HepG2 (cell line): Measurements from ENCODE around the gene CACNG5. TPM values are rescaled to one million over a fixed set of nuclear protein-coding genes. Genes with fewer than 3 reads are reported as not detected.

ENCODE experiments used
- ATAC-seq: fragments of 200-7000 bp; cut with Tn5 transposase; 3 replicates; pipeline ENCODE4 v1.9.1; 2020; ENCODE audit warnings: mild to moderate bottlenecking, moderate library complexity
- BruUV-seq: library from RNA; stranded (reverse); fragments of 400-500 nt; replicated peaks from 2 replicates; lab custom pipeline; 2021; lab: Mats Ljungman, UMichigan
- CTCF ChIA-PET: fragments of 300-600 bp; formaldehyde crosslinking; extraction: SDS; loops from one replicate; lab custom pipeline; 2021; ENCODE audit warnings: low total read pairs, inconsistent platforms, low intra/inter-chr PET ratio; lab: Yijun Ruan, JAX
- POLR2A ChIA-PET: fragments of 350-600 bp; sonication (Branson Sonifier 250); formaldehyde crosslinking; loops from one replicate; lab custom pipeline; 2020; ENCODE audit warnings: antibody characterized with exemption, inconsistent platforms; lab: Yijun Ruan, JAX
- DNase-seq: peaks from one replicate; pipeline ENCODE4 v3.0.0-alpha.2; 2015; ENCODE audit warnings: low spot score
- FAIRE-seq: peaks from 3 replicates; lab custom pipeline; 2011; peaks lifted over from hg19 to GRCh38; lab: Jason Lieb, UNC
- H2AFZ ChIP-seq: one replicate; pipeline ENCODE4 v1.6.1; 2011; ENCODE audit warnings: low read length, inconsistent platforms
- H3K27ac ChIP-seq: fragments of 300-600 bp; 3 replicates; pipeline ENCODE4 v1.8.0; 2011; ENCODE audit warnings: mixed run types, mild to moderate bottlenecking, mixed read lengths, low read length, inconsistent platforms; ENCODE audit not compliant: insufficient read depth; ENCODE audit errors: extremely low read length
- H3K27me3 ChIP-seq, 2 experiments: fragments of 200-600 bp in 1 of 2; 2 replicates in 1 of 2; 3 replicates in 1 of 2; pipeline versions ENCODE4 v1.6.0 to v1.8.0; 2011; ENCODE audit warnings: low read length in 2 of 2, mild to moderate bottlenecking in 2 of 2, moderate library complexity in 2 of 2, inconsistent platforms in 1 of 2; ENCODE audit not compliant: insufficient read depth in 2 of 2, control insufficient read depth in 1 of 2
- H3K36me3 ChIP-seq, 2 experiments: fragments of 200-600 bp in 1 of 2; replicated peaks in 1 of 2; 2 replicates in 1 of 2; 3 replicates in 1 of 2; pipeline versions ENCODE4 v1.5.1 to v1.8.0; 2011; ENCODE audit warnings: low read length in 2 of 2, inconsistent platforms in 1 of 2; ENCODE audit not compliant: insufficient read depth in 2 of 2, control insufficient read depth in 1 of 2
- H3K4me1 ChIP-seq: 2 replicates; pipeline ENCODE4 v1.5.1; 2012; ENCODE audit warnings: low read length, inconsistent platforms; ENCODE audit not compliant: insufficient read depth
- H3K4me2 ChIP-seq: 2 replicates; pipeline ENCODE4 v1.6.0; 2011; ENCODE audit warnings: low read depth, low read length, inconsistent platforms
- H3K4me3 ChIP-seq, 3 experiments: fragments of 200-600 bp in 1 of 3; sonication (generic), shearing (Covaris generic) in 1 of 3; replicated peaks in 1 of 3; 2 replicates each; pipeline ENCODE4 v1.5.1; 2011 to 2016; ENCODE audit warnings: low read length in 3 of 3, inconsistent platforms in 2 of 3, low read depth in 2 of 3, mild to moderate bottlenecking in 2 of 3, control low read depth in 1 of 3, mixed read lengths in 1 of 3; ENCODE audit not compliant: insufficient read depth in 1 of 3
- H3K79me2 ChIP-seq: one replicate; pipeline ENCODE4 v1.6.1; 2011; ENCODE audit warnings: low read length, inconsistent platforms; ENCODE audit not compliant: insufficient read depth
- H3K9ac ChIP-seq: 2 replicates; pipeline ENCODE4 v1.6.0; 2011; ENCODE audit warnings: mild to moderate bottlenecking, low read depth, low read length, inconsistent platforms; ENCODE audit not compliant: insufficient read depth
- H3K9me3 ChIP-seq: 2 replicates; pipeline ENCODE4 v1.5.1; 2012; ENCODE audit warnings: mild to moderate bottlenecking, low read length
- H4K20me1 ChIP-seq: 2 replicates; pipeline ENCODE4 v1.6.0; 2011; ENCODE audit warnings: inconsistent platforms, mild to moderate bottlenecking, low read length, moderate library complexity; ENCODE audit not compliant: insufficient read depth
- CBX5 ChIP-seq: sonication (generic); formaldehyde crosslinking; IDR thresholded peaks from 2 replicates; pipeline ENCODE4 v1.4.0; 2020; ENCODE audit warnings: missing genetic modification reagents, borderline replicate concordance
- FOSL2 ChIP-seq: sonication (generic); formaldehyde crosslinking; IDR thresholded peaks from 2 replicates; pipeline ENCODE4 v1.4.0; 2020; ENCODE audit warnings: missing genetic modification reagents
- KLF11 ChIP-seq: IDR thresholded peaks from 2 replicates; pipeline ENCODE4 v1.6.1; 2016; ENCODE audit warnings: missing compliant biosample characterization
- MAX ChIP-seq: IDR thresholded peaks from 2 replicates; pipeline ENCODE4 v1.6.1; 2012; ENCODE audit warnings: inconsistent platforms
- MBD4 ChIP-seq: IDR thresholded peaks from 2 replicates; pipeline ENCODE4 v1.6.1; 2012; ENCODE audit warnings: low read length, inconsistent platforms, borderline replicate concordance
- MNT ChIP-seq: fragments of 450-650 bp; IDR thresholded peaks from 2 replicates; pipeline ENCODE4 v1.6.1; 2016
- PAXIP1 ChIP-seq: sonication (generic); formaldehyde crosslinking; conservative IDR thresholded peaks from 2 replicates; pipeline ENCODE4 v1.4.0; 2020; ENCODE audit warnings: mild to moderate bottlenecking, missing genetic modification reagents, moderate library complexity
- PBX3 ChIP-seq: sonication (generic); formaldehyde crosslinking; IDR thresholded peaks from 2 replicates; pipeline ENCODE4 v1.8.1; 2023; ENCODE audit warnings: missing genetic modification reagents, inconsistent platforms, borderline replicate concordance
- PRMT3 ChIP-seq: sonication (generic); formaldehyde crosslinking; IDR thresholded peaks from 2 replicates; pipeline ENCODE4 v1.8.1; 2022; ENCODE audit warnings: low read depth, mild to moderate bottlenecking, moderate library complexity, missing genetic modification reagents, borderline replicate concordance
- RNF219 ChIP-seq: sonication (generic); formaldehyde crosslinking; IDR thresholded peaks from 2 replicates; pipeline ENCODE4 v1.5.0; 2020; ENCODE audit warnings: mild to moderate bottlenecking, missing genetic modification reagents
- SRSF4 ChIP-seq: fragments of 200-400 bp; formaldehyde crosslinking; IDR thresholded peaks from one replicate; pipeline ENCODE4 v1.6.1; 2018; ENCODE audit warnings: mild to moderate bottlenecking, low read depth, low read length, moderate library complexity; ENCODE audit not compliant: poor library complexity, severe bottlenecking
- YEATS2 ChIP-seq: sonication (generic); formaldehyde crosslinking; IDR thresholded peaks from 2 replicates; pipeline ENCODE4 v1.4.0; 2020; ENCODE audit warnings: missing genetic modification reagents, borderline replicate concordance
- ZNF12 ChIP-seq: sonication (generic); formaldehyde crosslinking; IDR thresholded peaks from 2 replicates; pipeline ENCODE4 v1.5.0; 2020; ENCODE audit warnings: missing genetic modification reagents
- ZNF274 ChIP-seq: sonication (generic); formaldehyde crosslinking; IDR thresholded peaks from 2 replicates; pipeline ENCODE4 v1.5.1; 2020; ENCODE audit warnings: mild to moderate bottlenecking, missing genetic modification reagents
- WGBS: methylation state at CpG from one replicate; pipeline ENCODE4 v1.1.6; 2017; ENCODE audit warnings: low lambda C conversion rate; 5-methylcytosine and 5-hydroxymethylcytosine counted together
- in situ Hi-C: cut with HindIII; loops from 2 replicates; pipeline ENCODE4 v1.10.0; 2017; ENCODE audit warnings: low pct_unique_long_range_greater_than_20kb; ENCODE audit not compliant: extremely low pct_ligation_motif_present
- intact Hi-C: fragments of 100-400 bp; cut with micrococcal nuclease; formaldehyde crosslinking; loops from one replicate; pipeline ENCODE4 v1.10.0; 2022; ENCODE audit not compliant: unreplicated experiment
- polyA plus RNA-seq, 8 experiments: library from polyadenylated mRNA; depleted of rRNA in 3 of 8; stranded (reverse) in 7 of 8; unstranded in 1 of 8; fragments of >200 nt; fragmentation: Illumina TruSeq in 4 of 8; extraction: Trizol in 4 of 8; gene quantifications; 2 replicates each; pipeline versions ENCODE4 v1.2.1 to v1.2.3, GENCODE V29; 2011 to 2016; ENCODE audit warnings: low read depth in 4 of 8, missing spikeins in 1 of 8, mixed read lengths in 1 of 8; ENCODE audit not compliant: insufficient read depth in 1 of 8
- total RNA-seq, 5 experiments: library from RNA; depleted of rRNA; stranded (reverse); fragments of >200 nt; fragmentation: Illumina TruSeq; extraction: Trizol; gene quantifications; 2 replicates each; pipeline ENCODE4 v1.2.3, GENCODE V29; 2016; ENCODE audit warnings: low read depth in 1 of 5

CACNG5 gene
- total and polyA plus RNA-seq, 2 of the 13 experiments (the other 11 are each of a cell fraction or from before 2014, with no cell fraction given): not detected

- no peak for TF ChIP-seq PBX3
Observed at GRCh38 chr17:66847704-66848103, 12.8 kb downstream of the CACNG5 start (continued).

- ChIA-PET POLR2A (no interaction called here), CTCF (no interaction called here)
- no peak for FAIRE-seq
- no peaks in the 10 kb centered on the region for H3K9me3 ChIP-seq
- H3K79me2 ChIP-seq: no peaks in the 10 kb centered on the region
- no peak overlapping the region for H3K9ac ChIP-seq
- no peak overlapping the region for H3K4me3 ChIP-seq
- in situ Hi-C loops (no loop called here), intact Hi-C loops (no loop called here)
- no peaks in the 10 kb centered on the region for H4K20me1 ChIP-seq
- H3K27ac ChIP-seq: no peak overlapping the region
- H3K27me3 ChIP-seq: peaks cover 1 to 6% of the 10 kb centered on the region in 2 experiments; a peak in 2 of 5 replicates
- WGBS: 24% methylated on average over 5 of the region's 6 CpGs
- H2AFZ ChIP-seq: no peak overlapping the region
- DNase-seq: no peak
- no peak overlapping the region for H3K4me2 ChIP-seq
- no peaks in the 10 kb centered on the region for H3K4me1 ChIP-seq
- BruUV-seq: no TSS peak
- no peaks in the 10 kb centered on the region for H3K36me3 ChIP-seq
- ATAC-seq: no peak
- TF ChIP-seq MNT (no peak), ZNF12 (CRISPR knock-in tag) (no peak), MBD4 (no peak), PAXIP1 (no peak), MAX (no peak), ZNF274 (no peak), SRSF4 (no peak), KLF11 (CRISPR knock-in tag) (no peak), CBX5 (CRISPR knock-in tag) (no peak), PRMT3 (CRISPR knock-in tag) (no peak), RNF219 (CRISPR knock-in tag) (no peak), FOSL2 (CRISPR knock-in tag) (no peak), YEATS2 (CRISPR knock-in tag) (no peak)
Observed at GRCh38 chr17:66848496-66848895, 13.6 kb downstream of the CACNG5 start.
